GM19099 (cell line): ENCODE results near the gene PEX1.
"Not testable (repeated sequence)": the region's sequence is repeated elsewhere in the genome, so short reads cannot be mapped to it uniquely, and the experiment has no call there.

Experiments used
- POLR2A ChIP-seq: IDR thresholded peaks from 3 replicates; pipeline ENCODE4 v1.6.1; 2011; ENCODE audit warnings: low read depth; ENCODE audit not compliant: insufficient read length; ENCODE audit errors: extremely low read depth

PEX1 gene

DNA sequence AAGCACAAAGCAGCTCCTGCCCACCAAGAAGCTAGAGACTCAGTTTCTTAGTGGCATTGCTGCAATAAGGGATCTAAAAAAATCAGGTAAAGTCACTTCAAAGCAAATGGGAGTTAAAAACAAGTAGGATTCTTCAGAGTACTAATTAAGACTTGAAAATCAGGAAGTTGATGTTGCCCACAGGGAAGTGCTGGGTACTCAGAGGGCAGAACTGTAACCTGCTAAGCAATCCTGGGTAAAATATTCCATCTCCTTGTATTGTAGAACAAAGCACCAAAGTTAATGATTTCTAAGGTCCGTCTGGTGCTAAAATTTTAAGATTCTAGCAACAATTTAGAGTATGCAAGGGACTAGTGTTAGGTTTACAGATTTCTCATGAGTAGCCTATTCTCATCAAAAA, 8.3 kb downstream of the PEX1 start:
- TF ChIP-seq POLR2A, result no peak

DNA sequence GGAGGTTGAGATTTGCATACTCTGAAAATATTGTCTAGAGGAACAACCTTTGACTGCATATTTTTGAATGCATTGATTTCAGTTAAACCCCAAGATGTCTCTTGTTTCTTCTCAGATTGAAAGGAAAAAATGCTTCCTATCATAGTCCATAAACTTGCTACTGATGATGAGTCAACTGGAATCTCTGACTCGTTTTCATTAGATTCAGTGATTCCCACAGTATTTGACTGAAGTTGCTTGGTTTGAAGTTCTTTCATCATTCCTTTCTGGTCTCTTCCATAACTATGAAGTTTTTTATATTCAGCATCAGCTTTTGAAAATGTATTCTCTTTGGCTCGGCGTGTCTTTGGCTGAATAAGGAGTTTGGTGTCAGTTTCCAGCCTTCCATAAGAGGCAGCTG, 10.7 kb downstream of the PEX1 start:
- TF ChIP-seq POLR2A, result no peak

DNA sequence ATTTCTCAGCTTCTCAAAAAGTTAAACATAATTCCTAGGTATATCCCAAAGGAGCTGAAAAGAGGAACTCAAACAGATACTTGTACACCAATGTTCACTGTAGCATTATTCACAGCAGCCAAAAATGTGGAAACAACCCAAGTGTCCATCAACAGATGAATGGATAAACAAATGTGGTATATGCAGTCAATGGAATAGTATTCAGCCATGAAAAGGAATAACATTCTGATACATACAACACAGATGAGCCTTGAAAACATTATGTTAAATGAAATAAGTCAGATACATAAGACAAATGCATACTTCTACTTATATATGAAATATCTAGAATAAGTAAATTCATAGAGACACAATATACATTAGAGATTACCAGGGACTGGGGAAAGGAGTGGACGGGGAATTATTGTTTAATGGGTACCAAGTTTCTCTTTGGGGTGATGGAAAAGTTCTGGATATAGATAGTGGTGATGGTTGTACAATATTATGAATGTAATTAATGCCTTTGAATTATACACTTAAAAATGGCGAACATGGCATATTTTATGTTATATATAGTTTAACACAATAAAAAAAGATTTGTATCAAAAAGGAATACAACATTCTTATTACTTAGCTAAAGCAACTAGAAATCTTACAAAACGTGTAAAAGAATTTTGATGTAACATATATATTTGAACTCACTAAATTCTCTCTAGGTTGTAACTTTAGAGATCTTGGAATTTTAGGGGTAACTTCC, 15.0 kb downstream of the PEX1 start:
- TF ChIP-seq POLR2A, result no peak

DNA sequence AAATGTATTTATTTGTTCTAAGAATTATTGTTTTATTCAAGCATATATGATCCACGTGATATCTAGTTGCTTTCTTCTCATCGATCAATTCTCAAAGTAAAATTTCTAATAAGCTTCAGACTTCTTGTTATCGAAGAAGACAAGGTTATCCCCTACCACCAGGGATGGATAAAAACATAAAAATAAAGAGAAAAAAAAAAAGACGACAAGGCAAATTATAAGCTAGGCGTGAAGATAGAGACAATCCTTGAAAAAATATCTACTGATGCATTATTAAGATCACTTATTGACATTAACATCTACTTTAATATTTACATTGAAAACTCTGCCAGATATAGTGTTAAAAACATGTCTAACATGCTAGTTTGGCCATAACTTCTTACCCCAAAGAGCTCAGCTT, 19.4 kb downstream of the PEX1 start:
- no peak for TF ChIP-seq POLR2A

DNA sequence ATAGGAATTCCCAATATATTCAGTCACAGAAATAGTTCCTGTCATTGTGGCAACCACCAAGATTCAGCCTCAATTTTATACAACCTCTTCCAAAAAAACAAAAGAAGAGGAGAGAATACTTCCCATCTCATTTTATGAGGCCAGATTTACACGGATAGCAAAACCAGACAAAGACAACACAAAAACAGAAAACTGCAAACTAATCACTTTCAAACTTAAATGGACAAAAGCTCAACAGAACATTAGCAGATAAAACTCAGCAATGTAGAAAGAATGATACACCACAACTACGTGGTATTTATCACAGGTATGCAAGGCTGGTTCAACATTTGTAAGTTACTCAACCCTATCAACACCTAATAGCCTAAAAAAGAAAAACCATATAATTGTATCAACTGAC, 22.0 kb downstream of the PEX1 start:
- TF ChIP-seq POLR2A, result no peak

DNA sequence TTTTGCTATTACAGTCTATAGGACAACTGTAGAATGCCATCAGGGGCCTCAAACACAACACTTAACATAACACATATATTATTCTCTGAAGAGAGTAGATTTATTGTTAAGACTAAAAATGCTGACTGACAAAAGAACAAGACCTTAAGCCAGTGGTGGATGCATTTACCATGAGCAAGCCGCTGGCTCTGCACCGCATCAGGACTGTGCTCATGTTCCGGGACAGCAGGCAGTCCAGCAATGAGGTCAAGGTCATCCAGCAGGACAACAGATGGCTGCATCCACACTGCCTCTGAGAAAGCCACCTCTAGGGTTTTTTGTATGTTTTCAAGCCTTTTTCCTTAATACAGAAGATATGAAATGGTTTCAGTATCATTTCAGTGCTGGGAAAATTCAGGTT, 23.8 kb downstream of the PEX1 start:
- no peak for TF ChIP-seq POLR2A

DNA sequence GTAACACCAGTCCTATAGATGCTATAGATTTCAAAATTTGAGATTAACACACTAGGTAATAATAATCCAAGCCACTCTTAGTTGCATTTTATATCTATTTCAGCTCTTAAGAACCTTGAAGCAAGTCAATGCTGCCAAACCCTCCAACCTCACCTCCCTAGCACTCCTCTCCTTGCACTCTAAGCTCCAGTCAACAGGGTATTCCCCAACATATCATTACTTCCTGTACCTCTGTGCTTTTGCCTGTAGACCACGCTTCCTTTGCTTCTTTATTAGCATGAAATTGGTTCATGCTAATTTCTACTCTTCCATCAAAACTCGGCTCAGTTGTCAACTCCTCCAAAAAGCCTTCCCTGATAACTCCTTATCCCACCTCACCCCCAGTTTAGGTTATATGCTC, 24.6 kb downstream of the PEX1 start:
- TF ChIP-seq POLR2A, result no peak

DNA sequence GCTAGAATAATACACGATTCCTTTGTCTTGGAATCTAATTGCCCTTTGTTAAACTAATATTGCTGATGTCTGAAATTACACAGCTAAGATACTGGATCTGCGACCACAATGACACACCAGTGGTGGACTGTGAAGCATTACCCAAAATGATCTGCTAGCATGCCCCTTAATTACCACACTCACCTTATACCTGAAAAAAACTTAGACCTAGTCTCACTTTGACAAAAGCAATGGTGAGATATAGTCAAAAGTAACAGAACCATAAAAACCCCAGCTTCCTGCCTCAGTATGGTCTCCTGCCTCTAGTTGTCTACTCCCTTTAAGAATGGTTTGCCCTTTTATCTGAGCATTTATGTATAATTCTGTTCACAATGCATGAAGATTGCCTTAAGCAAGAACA, 29.8 kb downstream of the PEX1 start:
- no peak for TF ChIP-seq POLR2A

DNA sequence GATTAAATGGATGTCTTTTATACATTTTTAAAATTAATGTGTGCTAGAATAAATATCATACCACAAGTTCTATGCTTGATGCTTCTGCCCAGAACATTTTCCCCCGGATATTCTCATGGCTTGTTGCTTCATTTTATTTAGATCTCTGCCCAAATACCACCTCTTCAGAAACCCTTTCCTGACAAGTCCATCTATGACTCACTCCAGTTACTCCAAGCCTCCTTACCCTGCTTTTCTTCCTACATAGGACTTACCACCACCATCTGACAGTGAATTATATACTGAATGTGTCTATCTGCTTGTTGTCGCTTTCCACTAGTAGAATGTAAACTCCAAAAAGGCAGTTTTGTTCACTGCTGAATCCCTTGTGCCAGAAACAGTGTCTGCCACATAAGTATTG, 31.4 kb downstream of the PEX1 start:
- TF ChIP-seq POLR2A, result no peak

DNA sequence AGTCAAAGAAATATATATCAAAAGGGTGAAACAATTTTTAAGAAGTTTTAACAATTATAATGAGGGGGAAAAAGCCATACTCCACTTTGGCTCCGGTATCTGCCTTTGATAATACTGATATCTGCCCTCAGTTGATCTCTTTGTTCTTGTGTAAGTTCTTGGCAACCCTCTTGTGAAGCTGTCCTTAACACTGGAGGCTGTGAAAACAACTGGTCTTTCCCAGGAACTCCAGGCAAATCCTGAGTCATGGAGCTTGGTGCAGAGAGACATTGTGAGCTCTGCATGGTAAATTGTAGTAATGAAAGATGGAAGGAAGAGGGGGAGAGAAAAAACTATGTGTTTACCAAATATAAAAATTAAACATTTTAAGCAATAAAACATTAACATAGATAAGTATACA, 38.7 kb downstream of the PEX1 start:
- TF ChIP-seq POLR2A, result no peak

DNA sequence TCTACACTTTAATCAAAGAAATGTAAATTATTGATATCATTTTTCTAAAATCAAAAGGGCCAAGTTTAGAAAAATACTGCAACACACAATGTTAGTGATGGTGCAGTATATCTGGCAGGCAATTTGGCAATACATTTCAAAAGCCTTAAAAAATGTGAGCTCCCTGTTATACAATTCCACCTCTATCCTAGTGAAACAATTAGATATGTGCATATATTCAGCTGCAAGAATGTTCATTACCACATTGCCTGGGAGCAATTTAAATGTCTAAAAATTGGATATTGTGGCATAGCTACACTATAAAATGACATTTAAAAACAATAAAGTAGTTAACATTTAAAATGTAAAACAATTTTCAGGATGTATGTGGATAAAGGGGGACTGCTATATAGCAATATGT, 40.5 kb downstream of the PEX1 start:
- TF ChIP-seq POLR2A, result no peak

DNA sequence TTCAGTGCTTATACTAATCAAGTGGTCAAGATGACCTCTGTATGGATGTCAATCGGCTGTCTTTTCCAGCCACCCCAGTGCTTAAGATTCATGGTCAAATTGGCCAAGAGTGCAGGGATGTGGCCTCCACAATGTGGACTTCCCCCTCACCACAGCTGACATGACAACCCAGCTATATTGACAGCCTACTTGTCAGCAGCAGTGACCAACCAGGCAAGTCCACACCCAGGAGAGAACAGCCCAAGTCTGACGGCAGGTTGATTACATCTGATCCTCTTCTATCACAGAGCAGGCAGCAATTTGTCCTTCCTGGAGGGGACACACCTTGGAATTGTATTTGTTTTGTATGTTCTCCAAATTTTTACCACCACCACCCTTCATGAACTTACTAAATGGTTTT, 42.3 kb downstream of the PEX1 start:
- TF ChIP-seq POLR2A, result no peak

DNA sequence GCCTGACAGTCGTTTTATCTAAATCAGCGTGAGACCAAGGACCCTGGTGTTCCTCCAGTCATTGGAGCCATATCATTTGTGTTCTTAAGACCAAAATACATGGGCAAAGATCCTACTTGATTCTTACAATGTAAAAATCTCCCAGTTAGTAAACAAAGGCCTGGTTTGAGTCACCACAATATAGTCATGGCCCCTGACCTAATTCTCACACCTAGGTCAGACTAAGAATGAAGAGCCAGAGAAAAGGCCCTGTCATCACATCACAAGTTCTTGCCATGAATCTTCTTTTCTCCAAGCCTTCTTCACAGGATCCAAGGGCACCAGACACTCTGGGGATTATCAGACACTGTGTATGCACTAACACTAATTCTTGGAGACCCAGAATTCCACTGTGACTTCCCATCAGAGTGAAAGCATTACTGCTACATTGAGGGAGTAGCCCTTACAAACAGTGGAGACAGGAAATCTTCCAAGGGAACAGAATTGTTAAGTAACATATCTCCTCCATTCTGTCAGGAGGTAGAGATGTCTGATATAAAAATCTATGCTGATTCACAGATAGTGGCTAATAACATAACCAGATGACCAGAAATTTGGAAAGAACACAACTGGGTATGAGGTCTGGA, 42.9 kb downstream of the PEX1 start:
- no peak for TF ChIP-seq POLR2A

DNA sequence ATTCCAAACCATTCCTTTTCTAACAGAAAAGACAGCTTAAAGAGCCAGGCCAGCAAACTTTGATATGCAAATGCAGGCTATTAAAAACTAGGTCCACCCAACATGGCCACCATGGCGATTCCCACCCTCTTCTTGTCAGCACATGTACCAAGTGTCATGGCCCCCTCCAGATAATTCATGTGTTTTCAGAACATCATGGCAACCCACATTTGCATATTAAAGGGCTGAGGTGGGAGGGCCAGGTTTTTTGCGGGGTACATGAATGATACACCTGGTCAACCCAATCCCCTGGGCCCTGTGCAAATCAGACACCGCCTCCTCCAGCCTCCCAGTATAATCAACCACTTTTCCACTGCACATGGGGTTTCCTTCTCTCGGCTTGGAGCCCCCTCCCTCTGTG, 49.6 kb downstream of the PEX1 start:
- no peak for TF ChIP-seq POLR2A

DNA sequence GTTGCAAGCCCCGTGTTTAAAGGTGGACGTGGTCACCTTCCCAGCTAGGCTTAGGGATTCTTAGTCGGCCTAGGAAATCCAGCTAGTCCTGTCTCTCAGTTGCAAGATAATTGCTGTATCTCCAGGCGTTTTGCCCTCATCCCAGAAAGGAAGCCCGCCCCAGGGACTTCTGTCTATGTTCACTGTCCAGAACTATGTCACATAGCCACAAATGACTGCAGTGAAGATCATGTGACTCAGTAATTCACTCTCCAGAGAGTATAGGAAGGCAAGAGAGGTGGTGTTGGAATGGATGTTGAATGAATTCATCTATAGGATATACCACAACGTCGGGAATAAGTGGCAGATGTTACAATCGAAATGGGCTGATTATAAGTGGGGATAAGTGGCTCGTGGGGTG, 50.2 kb downstream of the PEX1 start:
- no peak for TF ChIP-seq POLR2A

DNA sequence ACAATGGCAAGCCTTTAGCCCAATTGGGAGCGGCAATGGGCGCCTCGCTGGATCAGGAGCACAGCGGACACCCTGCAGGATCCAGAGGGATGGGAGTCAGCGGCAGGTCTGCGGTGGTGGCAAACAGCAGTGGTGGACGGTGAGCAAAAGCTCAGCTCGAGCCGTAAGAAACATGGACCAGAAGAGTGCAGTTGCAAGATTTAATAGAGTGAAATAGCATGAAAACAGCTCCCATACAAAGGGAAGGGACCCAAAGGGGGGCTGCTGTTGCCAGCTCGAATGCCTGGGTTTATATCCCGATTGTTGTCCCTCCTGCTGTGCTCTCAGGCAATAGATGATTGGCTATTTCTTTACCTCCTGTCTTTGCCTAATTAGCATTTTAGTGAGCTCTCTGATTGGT, 50.6 kb downstream of the PEX1 start, which contains the start of gene ERVW-1:
Gene ERVW-1, minus strand, starts transcription at position 266 of the 400 bp plus-strand sequence. CDS start 7,565 bp downstream, outside the sequence.
- not testable (repeated sequence) for TF ChIP-seq POLR2A

DNA sequence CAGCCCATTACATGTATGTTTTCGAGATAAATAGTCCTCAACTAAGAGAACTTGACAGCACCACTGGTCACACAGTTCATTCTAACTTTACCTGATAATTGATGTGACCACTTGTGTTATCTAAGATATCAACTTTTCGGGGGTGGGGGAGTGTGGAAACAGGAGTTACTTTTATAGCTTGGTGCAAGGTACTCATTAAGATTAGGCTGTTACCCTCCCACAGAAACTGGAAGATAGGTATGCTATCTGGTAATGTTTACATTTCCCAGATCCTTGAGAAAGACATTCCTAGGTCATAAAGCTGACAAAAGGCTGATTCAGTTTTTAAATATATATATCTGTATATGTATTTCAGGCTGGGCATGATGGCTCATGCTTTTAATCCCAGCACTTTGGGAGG, 61.6 kb downstream of the PEX1 start:
- TF ChIP-seq POLR2A, result no peak

DNA sequence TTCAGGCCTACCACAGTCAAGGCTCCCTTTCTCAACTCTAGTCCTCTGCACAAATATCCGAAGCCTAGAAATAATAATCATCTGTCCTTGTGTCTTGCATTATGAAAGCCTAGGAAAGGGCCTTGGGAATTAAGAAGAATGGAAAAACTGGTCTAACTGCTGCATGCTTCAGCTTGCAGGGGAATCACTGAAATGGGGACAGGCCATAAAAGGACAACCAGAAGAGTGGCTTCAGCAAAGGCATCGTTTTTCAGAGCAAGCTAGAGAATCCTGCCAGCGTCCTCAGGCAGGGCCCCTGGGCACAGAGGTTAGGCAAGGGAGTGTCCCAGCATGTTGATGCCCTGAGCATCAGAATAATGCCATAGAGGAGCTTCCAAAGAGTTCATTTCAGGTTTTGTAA, 63.8 kb downstream of the PEX1 start:
- TF ChIP-seq POLR2A, result no peak

DNA sequence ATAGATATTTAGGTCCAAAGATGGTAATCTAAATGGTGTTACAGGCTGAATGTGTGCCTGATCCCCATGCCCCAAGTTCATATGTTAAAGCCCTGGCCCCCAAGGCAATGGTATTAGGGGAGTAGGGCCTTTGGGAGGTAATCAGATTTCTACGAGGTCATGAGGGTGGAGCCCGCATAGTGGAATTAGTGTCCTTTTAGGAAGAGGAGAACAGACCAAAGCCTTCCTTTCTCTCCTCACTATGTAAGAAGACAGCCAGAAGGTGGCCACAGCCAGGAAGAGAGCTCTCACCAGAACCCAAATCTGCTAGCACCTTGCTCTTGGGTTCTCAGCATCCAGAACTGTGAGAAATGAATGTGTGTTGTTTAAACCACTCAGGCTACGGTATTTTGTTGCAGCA, 65.8 kb downstream of the PEX1 start:
- TF ChIP-seq POLR2A, result no peak
